HepG2 (cell line): ENCODE results near the gene CEP162. TPM values are rescaled to one million over a fixed set of nuclear protein-coding genes. Genes with fewer than 3 reads are reported as not detected.

Experiments used
- AGO1 ChIP-seq: fragments of 200-400 bp; formaldehyde crosslinking; IDR thresholded peaks from 2 replicates; pipeline ENCODE4 v1.6.1; 2017; ENCODE audit warnings: mild to moderate bottlenecking, low read depth, low read length, moderate library complexity; ENCODE audit not compliant: poor library complexity, severe bottlenecking
- ARNTL ChIP-seq: sonication (generic); formaldehyde crosslinking; IDR thresholded peaks from 2 replicates; pipeline ENCODE4 v1.4.0; 2020; ENCODE audit warnings: mild to moderate bottlenecking, missing genetic modification reagents
- CBX5 ChIP-seq: sonication (generic); formaldehyde crosslinking; IDR thresholded peaks from 2 replicates; pipeline ENCODE4 v1.4.0; 2020; ENCODE audit warnings: missing genetic modification reagents, borderline replicate concordance
- CERS6 ChIP-seq: sonication (generic); formaldehyde crosslinking; IDR thresholded peaks from 2 replicates; pipeline ENCODE4 v1.5.0; 2020; ENCODE audit warnings: missing genetic modification reagents
- ETS1 ChIP-seq: sonication (generic); formaldehyde crosslinking; IDR thresholded peaks from 2 replicates; pipeline ENCODE4 v1.4.0; 2020; ENCODE audit warnings: missing genetic modification reagents
- HNF1B ChIP-seq: sonication (generic); formaldehyde crosslinking; IDR thresholded peaks from 2 replicates; pipeline ENCODE4 v1.5.1; 2020; ENCODE audit warnings: mild to moderate bottlenecking, moderate library complexity, missing genetic modification reagents
- MED1 ChIP-seq: sonication (generic); formaldehyde crosslinking; IDR thresholded peaks from 2 replicates; pipeline ENCODE4 v1.4.0; 2020; ENCODE audit warnings: missing genetic modification reagents
- POGZ ChIP-seq: sonication (generic); formaldehyde crosslinking; IDR thresholded peaks from 2 replicates; pipeline ENCODE4 v1.4.0; 2020; ENCODE audit warnings: mild to moderate bottlenecking, missing genetic modification reagents
- SKI ChIP-seq: fragments of 450-650 bp; IDR thresholded peaks from one replicate; pipeline ENCODE4 v1.6.1; 2018; ENCODE audit warnings: mild to moderate bottlenecking; ENCODE audit not compliant: partially characterized antibody
- SRSF9 ChIP-seq: fragments of 200-400 bp; formaldehyde crosslinking; IDR thresholded peaks from 2 replicates; pipeline ENCODE4 v1.6.1; 2018; ENCODE audit warnings: borderline replicate concordance, mild to moderate bottlenecking, low read depth, low read length; ENCODE audit not compliant: insufficient read depth, poor library complexity, severe bottlenecking
- TCF12 ChIP-seq, 2 experiments: fragments of 450-650 bp in 1 of 2; sonication (generic) in 1 of 2; formaldehyde crosslinking in 1 of 2; IDR thresholded peaks; 2 replicates each; pipeline versions ENCODE4 v1.6.1 to v1.8.0; 2017 to 2022; ENCODE audit warnings: antibody characterized with exemption in 1 of 2, mild to moderate bottlenecking in 1 of 2, missing genetic modification reagents in 1 of 2, moderate library complexity in 1 of 2
- TEAD2 ChIP-seq: sonication (generic); formaldehyde crosslinking; IDR thresholded peaks from 2 replicates; pipeline ENCODE4 v1.9.0; 2021; ENCODE audit warnings: missing genetic modification reagents
- ZBTB38 ChIP-seq: sonication (generic); formaldehyde crosslinking; IDR thresholded peaks from 2 replicates; pipeline ENCODE4 v1.5.1; 2020; ENCODE audit warnings: mild to moderate bottlenecking, missing genetic modification reagents
- ZNF432 ChIP-seq: sonication (generic); formaldehyde crosslinking; IDR thresholded peaks from 2 replicates; pipeline ENCODE4 v1.5.0; 2020; ENCODE audit warnings: missing genetic modification reagents, mild to moderate bottlenecking, borderline replicate concordance
- ZSCAN25 ChIP-seq: sonication (generic); formaldehyde crosslinking; IDR thresholded peaks from 2 replicates; pipeline ENCODE4 v1.8.0; 2022; ENCODE audit warnings: mild to moderate bottlenecking, missing genetic modification reagents
- ZSCAN9 ChIP-seq: IDR thresholded peaks from 2 replicates; pipeline ENCODE4 v1.6.1; 2016; ENCODE audit warnings: borderline replicate concordance
- polyA plus RNA-seq, 8 experiments: library from polyadenylated mRNA; depleted of rRNA in 3 of 8; stranded (reverse) in 7 of 8; unstranded in 1 of 8; fragments of >200 nt; fragmentation: Illumina TruSeq in 4 of 8; extraction: Trizol in 4 of 8; gene quantifications; 2 replicates each; pipeline versions ENCODE4 v1.2.1 to v1.2.3, GENCODE V29; 2011 to 2016; ENCODE audit warnings: low read depth in 4 of 8, missing spikeins in 1 of 8, mixed read lengths in 1 of 8; ENCODE audit not compliant: insufficient read depth in 1 of 8
- total RNA-seq, 5 experiments: library from RNA; depleted of rRNA; stranded (reverse); fragments of >200 nt; fragmentation: Illumina TruSeq; extraction: Trizol; gene quantifications; 2 replicates each; pipeline ENCODE4 v1.2.3, GENCODE V29; 2016; ENCODE audit warnings: low read depth in 1 of 5
- TF ChIP-seq, protein P1 (sequence below), 2 experiments: sonication (generic) in 1 of 2; formaldehyde crosslinking in 1 of 2; IDR thresholded peaks; 2 replicates each; pipeline versions ENCODE4 v1.6.1 to v1.9.0; 2014 to 2022; ENCODE audit warnings: antibody characterized with exemption in 1 of 2, borderline replicate concordance in 1 of 2, inconsistent platforms in 1 of 2, low read depth in 1 of 2, missing genetic modification reagents in 1 of 2
- TF ChIP-seq, protein P2 (sequence below): sonication (generic); formaldehyde crosslinking; IDR thresholded peaks from 2 replicates; pipeline ENCODE4 v1.4.0; 2020; ENCODE audit warnings: mild to moderate bottlenecking, missing genetic modification reagents

Gene CEP162
- total and polyA plus RNA-seq, 2 of the 13 experiments (the other 11 are each of a cell fraction or from before 2014, with no cell fraction given) = 0.50 to 7.9 TPM

- TF ChIP-seq, protein P1, sequence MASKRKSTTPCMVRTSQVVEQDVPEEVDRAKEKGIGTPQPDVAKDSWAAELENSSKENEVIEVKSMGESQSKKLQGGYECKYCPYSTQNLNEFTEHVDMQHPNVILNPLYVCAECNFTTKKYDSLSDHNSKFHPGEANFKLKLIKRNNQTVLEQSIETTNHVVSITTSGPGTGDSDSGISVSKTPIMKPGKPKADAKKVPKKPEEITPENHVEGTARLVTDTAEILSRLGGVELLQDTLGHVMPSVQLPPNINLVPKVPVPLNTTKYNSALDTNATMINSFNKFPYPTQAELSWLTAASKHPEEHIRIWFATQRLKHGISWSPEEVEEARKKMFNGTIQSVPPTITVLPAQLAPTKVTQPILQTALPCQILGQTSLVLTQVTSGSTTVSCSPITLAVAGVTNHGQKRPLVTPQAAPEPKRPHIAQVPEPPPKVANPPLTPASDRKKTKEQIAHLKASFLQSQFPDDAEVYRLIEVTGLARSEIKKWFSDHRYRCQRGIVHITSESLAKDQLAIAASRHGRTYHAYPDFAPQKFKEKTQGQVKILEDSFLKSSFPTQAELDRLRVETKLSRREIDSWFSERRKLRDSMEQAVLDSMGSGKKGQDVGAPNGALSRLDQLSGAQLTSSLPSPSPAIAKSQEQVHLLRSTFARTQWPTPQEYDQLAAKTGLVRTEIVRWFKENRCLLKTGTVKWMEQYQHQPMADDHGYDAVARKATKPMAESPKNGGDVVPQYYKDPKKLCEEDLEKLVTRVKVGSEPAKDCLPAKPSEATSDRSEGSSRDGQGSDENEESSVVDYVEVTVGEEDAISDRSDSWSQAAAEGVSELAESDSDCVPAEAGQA (IDR thresholded peaks at IDR 0.05; ENCODE audit: low read depth) = no peak
- TF ChIP-seq, protein P1 (CRISPR knock-in tag; IDR thresholded peaks at IDR 0.05; ENCODE audit: borderline replicate concordance) = no peak
- TF ChIP-seq ZSCAN25 (CRISPR knock-in tag) (no peak), CBX5 (CRISPR knock-in tag) (peak; percentile 28; the same call in 1 of the 2 replicates), SRSF9 (no peak), AGO1 (no peak), SKI (no peak), POGZ (CRISPR knock-in tag) (peak; percentile 55; the same call in 1 of the 2 replicates), ZBTB38 (CRISPR knock-in tag) (peak; percentile 33; the same call in 1 of the 2 replicates), TEAD2 (no peak), MED1 (0 out of 2 replicates have a peak, but pooled peaks have one; percentile 10), CERS6 (CRISPR knock-in tag) (no peak), ARNTL (CRISPR knock-in tag) (no peak), ZNF432 (CRISPR knock-in tag) (no peak), ZSCAN9 (0 out of 2 replicates have a peak, but pooled peaks have one; percentile 32), TCF12 (IDR thresholded peaks at IDR 0.05) (no peak), TCF12 (CRISPR knock-in tag; IDR thresholded peaks at IDR 0.05) (no peak), HNF1B (peak; percentile 80; the same call in 1 of the 2 replicates), ETS1 (CRISPR knock-in tag) (no peak)
- TF ChIP-seq, protein P2, sequence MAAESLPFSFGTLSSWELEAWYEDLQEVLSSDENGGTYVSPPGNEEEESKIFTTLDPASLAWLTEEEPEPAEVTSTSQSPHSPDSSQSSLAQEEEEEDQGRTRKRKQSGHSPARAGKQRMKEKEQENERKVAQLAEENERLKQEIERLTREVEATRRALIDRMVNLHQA (CRISPR knock-in tag) = no peak
These were observed at the start of gene CEP162 (continued) for GRCh38 chr6:84227434-84228197.
